ENCODE measurements around the gene LDLR. TPM values are rescaled to one million over a fixed set of nuclear protein-coding genes. Genes with fewer than 3 reads are reported as not detected.

The LDLR gene
- 10 to 100 TPM; 14.9 to 68.1 (median 32.6) TPM for total RNA-seq

GRCh38 chr19:11089254-11090013, at the start of gene LDLR:
Gene LDLR (plus strand): TSS chr19:11089463. CDS start chr19:11089549, 86 bp downstream.
- no peaks in the 10 kb centered on the region for H3K36me3 ChIP-seq
- no peaks in the 10 kb centered on the region for H3K9me3 ChIP-seq
- no peaks in the 10 kb centered on the region for H3K27me3 ChIP-seq
- peak; percentile 99 for TF ChIP-seq POLR2AphosphoS5 (IDR thresholded peaks at IDR 0.05)
- TF ChIP-seq, protein P1, sequence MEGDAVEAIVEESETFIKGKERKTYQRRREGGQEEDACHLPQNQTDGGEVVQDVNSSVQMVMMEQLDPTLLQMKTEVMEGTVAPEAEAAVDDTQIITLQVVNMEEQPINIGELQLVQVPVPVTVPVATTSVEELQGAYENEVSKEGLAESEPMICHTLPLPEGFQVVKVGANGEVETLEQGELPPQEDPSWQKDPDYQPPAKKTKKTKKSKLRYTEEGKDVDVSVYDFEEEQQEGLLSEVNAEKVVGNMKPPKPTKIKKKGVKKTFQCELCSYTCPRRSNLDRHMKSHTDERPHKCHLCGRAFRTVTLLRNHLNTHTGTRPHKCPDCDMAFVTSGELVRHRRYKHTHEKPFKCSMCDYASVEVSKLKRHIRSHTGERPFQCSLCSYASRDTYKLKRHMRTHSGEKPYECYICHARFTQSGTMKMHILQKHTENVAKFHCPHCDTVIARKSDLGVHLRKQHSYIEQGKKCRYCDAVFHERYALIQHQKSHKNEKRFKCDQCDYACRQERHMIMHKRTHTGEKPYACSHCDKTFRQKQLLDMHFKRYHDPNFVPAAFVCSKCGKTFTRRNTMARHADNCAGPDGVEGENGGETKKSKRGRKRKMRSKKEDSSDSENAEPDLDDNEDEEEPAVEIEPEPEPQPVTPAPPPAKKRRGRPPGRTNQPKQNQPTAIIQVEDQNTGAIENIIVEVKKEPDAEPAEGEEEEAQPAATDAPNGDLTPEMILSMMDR (IDR thresholded peaks at IDR 0.05) = peak in 1 of 4 experiments; percentile 1
- peak; percentile 23 for TF ChIP-seq EP300 (IDR thresholded peaks at IDR 0.05)
- peak; percentile 42 to 83 for TF ChIP-seq POLR2A (IDR thresholded peaks at IDR 0.05)
- peak; percentile 52 for ATAC-seq
- peaks cover 2 to 81% (median 21%) of the 10 kb centered on the region in 3 donors for H3K4me1 ChIP-seq
- H3K4me3 ChIP-seq = peak within 1 kb of the TSS; percentile 70 to 76
- peak within 1 kb of the TSS; percentile 96 to 99 (median 97) for H3K27ac ChIP-seq
- 2% methylated on average over 11 of the region's 43 CpGs; no CpG with 5 or more reads in 1 of the 2 donors for WGBS, 2 donors (ENCODE audit: low coverage in 1 of 2)

- ATAC-seq = no peak
- Histone ChIP-seq H3K4me1 (peaks cover 0 to 4% (median 0%) of the 10 kb centered on the region in 3 donors), H3K27ac (no peak overlapping the region), H3K4me3 (no peak overlapping the region), H3K27me3 (no peaks in the 10 kb centered on the region), H3K36me3 (peaks cover 0 to 87% of the 10 kb centered on the region in 2 donors), H3K9me3 (no peaks in the 10 kb centered on the region)
- no peak for TF ChIP-seq POLR2A (IDR thresholded peaks at IDR 0.05)
- TF ChIP-seq, protein P1 (IDR thresholded peaks at IDR 0.05) = no peak
- no peak for TF ChIP-seq EP300 (IDR thresholded peaks at IDR 0.05)
- TF ChIP-seq POLR2AphosphoS5 (IDR thresholded peaks at IDR 0.05) = no peak
- 86 to 94% methylated on average over 7 of the region's 33 CpGs for whole genome bisulfite sequencing, 2 donors (ENCODE audit: low coverage in 1 of 2)
These were observed 48.1 kb upstream of the LDLR start for GRCh38 chr19:11041194-11041593.

DNA sequence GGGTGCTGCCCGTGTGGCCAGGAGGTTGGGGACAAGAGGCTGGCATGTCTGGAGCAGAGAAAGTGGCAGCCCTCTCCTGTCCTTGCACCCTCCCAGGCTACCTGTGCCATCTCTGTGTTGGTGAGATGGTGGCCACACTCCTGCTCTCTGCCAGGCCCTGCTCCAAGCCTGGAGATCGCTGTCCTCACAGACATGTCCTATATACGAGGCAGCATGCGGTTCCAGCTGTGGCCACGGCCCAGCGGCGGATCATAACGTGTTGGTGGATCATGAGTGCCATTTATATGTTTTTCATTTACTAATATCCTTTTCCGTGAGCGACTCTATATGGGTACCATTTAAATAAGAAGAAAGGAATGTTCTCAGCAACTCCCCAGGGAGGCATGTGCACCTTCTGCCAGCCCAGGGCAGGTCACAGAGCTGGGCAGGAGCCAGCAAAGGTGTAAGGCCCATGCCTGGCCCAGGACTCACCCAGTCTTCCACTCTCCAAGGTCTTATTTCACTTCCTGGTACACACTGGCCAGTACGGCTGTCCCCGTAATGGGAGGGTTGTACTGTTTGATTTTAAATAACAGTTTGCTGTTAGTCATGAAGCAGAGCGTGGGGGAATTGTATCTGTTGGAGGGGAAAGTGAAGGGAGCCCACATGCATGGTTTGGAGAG, 47.2 kb upstream of the LDLR start:
- peaks cover 0 to 84% of the 10 kb centered on the region in 2 donors for H3K36me3 ChIP-seq
- no peak for ATAC-seq
- WGBS, 2 donors (ENCODE audit: low coverage in 1 of 2) = 88 to 92% methylated on average over 5 to 11 of the region's 13 CpGs
- no peak overlapping the region for H3K4me3 ChIP-seq
- no peak overlapping the region for H3K27ac ChIP-seq
- TF ChIP-seq POLR2AphosphoS5 (IDR thresholded peaks at IDR 0.05) = no peak
- TF ChIP-seq EP300 (IDR thresholded peaks at IDR 0.05) = no peak
- no peaks in the 10 kb centered on the region for H3K27me3 ChIP-seq
- no peaks in the 10 kb centered on the region for H3K9me3 ChIP-seq
- no peaks in the 10 kb centered on the region for H3K4me1 ChIP-seq

- 67 to 80% methylated on average over 1 to 2 of the region's 10 CpGs for WGBS, 2 donors (ENCODE audit: low coverage in 1 of 2)
- no peak overlapping the region for H3K4me3 ChIP-seq
- TF ChIP-seq POLR2A (IDR thresholded peaks at IDR 0.05) = no peak
- TF ChIP-seq, protein P1 (IDR thresholded peaks at IDR 0.05) = no peak
- no peak for TF ChIP-seq POLR2AphosphoS5 (IDR thresholded peaks at IDR 0.05)
- no peak for TF ChIP-seq EP300 (IDR thresholded peaks at IDR 0.05)
- H3K27ac ChIP-seq = no peak overlapping the region
- no peak for ATAC-seq
- no peaks in the 10 kb centered on the region for H3K4me1 ChIP-seq
- H3K9me3 ChIP-seq = no peaks in the 10 kb centered on the region
- H3K36me3 ChIP-seq = peaks cover 0 to 80% of the 10 kb centered on the region in 2 donors
- H3K27me3 ChIP-seq = no peaks in the 10 kb centered on the region
These were observed 44.8 kb upstream of the LDLR start for GRCh38 chr19:11044431-11044830.

DNA sequence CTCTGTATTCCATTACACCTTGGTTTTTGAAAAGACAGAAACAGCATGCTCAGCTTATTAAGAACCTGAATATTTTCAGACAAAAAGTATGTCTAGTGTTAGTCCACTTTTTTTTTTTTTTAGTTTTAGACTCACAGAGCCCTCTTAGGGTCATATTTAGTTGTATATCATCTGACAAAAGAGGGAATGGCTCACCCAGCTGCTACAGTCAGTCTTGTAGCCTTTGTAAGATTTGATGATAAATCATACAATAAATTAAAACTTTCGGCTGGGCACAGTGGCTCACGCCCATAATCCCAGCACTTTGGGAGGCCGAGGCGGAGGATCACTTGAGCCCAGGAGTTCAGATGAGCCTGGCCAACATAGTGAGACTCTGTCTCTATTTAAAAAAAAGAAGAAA, 43.7 kb upstream of the LDLR start:
- Histone ChIP-seq H3K36me3 (peaks cover 0 to 78% of the 10 kb centered on the region in 2 donors), H3K4me1 (no peaks in the 10 kb centered on the region), H3K9me3 (no peaks in the 10 kb centered on the region), H3K27me3 (no peaks in the 10 kb centered on the region), H3K4me3 (no peak overlapping the region), H3K27ac (no peak overlapping the region)
- 93% methylated on average over 3 of the region's 4 CpGs; no CpG with 5 or more reads in 1 of the 2 donors for WGBS, 2 donors (ENCODE audit: low coverage in 1 of 2)
- ATAC-seq = no peak
- TF ChIP-seq EP300 (IDR thresholded peaks at IDR 0.05) = no peak
- TF ChIP-seq, protein P1 (IDR thresholded peaks at IDR 0.05) = no peak
- no peak for TF ChIP-seq POLR2A (IDR thresholded peaks at IDR 0.05)
- TF ChIP-seq POLR2AphosphoS5 (IDR thresholded peaks at IDR 0.05) = no peak
